Retinal pigment epithelial cell (primary cell): ENCODE data around the gene PYGB.

Experiments
- DNase-seq: peaks from one replicate; pipeline ENCODE4 v3.0.0-alpha.2; 2010; ENCODE audit warnings: low read depth
- H3K4me3 ChIP-seq: 2 replicates; pipeline ENCODE4 v1.5.1; 2011; ENCODE audit warnings: mild to moderate bottlenecking, low read length, control low read depth, moderate library complexity
- TF ChIP-seq, protein P1 (sequence below): conservative IDR thresholded peaks from 2 replicates; pipeline ENCODE4 v1.5.1; 2011; ENCODE audit warnings: low read depth, low read length, control low read depth, inconsistent platforms

Gene PYGB

DNA sequence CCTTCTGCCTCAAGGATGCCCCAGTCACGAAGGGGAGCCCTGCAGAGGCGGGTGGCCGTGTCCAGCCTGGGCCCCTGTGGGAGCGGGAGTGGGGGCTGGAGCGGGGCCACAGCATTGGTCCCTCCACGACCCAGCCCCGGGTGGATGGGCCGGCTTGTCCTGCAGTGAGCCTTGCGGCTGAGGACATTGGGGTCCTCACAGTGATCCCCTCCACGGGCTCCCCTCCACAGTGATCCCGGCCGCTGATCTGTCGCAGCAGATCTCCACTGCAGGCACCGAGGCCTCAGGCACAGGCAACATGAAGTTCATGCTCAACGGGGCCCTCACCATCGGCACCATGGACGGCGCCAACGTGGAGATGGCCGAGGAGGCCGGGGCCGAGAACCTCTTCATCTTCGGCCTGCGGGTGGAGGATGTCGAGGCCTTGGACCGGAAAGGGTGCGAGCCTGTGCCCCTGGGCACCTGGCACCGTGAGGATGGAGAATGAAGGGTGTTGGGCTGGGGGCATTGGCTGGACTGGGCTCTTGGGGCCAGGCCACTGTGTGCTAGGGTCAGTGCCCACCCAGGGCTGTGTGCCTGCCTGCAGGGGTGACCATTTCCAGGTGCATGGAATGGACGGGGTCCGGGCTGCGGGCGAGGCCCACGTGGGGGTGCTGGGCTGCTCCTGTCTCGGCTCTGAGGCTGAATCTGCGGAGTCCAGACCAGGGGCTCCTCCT, 44.4 kb downstream of the PYGB start:
- TF ChIP-seq, protein P1, sequence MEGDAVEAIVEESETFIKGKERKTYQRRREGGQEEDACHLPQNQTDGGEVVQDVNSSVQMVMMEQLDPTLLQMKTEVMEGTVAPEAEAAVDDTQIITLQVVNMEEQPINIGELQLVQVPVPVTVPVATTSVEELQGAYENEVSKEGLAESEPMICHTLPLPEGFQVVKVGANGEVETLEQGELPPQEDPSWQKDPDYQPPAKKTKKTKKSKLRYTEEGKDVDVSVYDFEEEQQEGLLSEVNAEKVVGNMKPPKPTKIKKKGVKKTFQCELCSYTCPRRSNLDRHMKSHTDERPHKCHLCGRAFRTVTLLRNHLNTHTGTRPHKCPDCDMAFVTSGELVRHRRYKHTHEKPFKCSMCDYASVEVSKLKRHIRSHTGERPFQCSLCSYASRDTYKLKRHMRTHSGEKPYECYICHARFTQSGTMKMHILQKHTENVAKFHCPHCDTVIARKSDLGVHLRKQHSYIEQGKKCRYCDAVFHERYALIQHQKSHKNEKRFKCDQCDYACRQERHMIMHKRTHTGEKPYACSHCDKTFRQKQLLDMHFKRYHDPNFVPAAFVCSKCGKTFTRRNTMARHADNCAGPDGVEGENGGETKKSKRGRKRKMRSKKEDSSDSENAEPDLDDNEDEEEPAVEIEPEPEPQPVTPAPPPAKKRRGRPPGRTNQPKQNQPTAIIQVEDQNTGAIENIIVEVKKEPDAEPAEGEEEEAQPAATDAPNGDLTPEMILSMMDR: no peak
- DNase-seq: no peak
- no peak overlapping the region for H3K4me3 ChIP-seq

DNA sequence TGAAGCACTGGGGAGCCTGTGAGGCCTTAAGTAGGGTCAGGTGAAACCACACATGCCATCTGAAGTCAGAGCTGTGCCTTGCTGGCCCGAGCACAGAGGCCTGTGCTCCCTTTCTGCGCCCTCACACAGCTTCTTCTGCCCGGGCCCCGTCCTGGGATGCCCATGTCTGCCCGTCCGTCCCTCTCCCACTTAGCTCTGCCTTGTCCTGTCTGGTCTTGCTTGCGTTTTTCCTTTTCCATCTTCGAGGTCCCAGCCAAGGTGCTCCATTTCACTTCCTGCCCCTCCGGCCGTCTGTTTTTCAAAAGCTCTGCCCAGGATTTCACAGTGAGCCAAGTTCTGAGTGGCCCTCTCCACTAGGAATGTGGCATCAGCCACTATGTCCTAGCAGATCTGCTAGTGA, 45.6 kb downstream of the PYGB start:
- H3K4me3 ChIP-seq: no peak overlapping the region
- TF ChIP-seq, protein P1: no peak
- no peak for DNase-seq

DNA sequence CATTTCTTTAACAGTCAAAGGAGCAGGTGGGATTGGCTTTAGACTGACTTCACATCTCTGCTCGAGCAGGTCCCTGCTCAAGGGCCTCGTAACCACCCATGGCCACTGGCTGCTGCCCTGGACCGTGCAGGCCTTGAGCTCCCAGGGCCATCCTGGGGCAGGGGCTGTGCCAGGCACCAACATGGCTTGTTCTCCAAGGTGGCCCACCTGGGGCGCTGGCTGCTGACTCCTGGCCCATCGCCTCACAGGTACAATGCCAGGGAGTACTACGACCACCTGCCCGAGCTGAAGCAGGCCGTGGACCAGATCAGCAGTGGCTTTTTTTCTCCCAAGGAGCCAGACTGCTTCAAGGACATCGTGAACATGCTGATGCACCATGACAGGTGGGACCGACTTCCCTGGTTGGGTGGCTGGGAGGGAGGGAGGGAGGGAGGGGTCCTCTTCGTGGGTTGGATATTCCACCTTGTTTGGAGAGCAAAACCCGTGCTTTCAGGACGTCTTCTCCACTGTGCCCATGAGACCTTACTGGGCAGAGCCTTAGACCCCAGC, 46.1 kb downstream of the PYGB start:
- TF ChIP-seq, protein P1: no peak
- H3K4me3 ChIP-seq: no peak overlapping the region
- no peak for DNase-seq

DNA sequence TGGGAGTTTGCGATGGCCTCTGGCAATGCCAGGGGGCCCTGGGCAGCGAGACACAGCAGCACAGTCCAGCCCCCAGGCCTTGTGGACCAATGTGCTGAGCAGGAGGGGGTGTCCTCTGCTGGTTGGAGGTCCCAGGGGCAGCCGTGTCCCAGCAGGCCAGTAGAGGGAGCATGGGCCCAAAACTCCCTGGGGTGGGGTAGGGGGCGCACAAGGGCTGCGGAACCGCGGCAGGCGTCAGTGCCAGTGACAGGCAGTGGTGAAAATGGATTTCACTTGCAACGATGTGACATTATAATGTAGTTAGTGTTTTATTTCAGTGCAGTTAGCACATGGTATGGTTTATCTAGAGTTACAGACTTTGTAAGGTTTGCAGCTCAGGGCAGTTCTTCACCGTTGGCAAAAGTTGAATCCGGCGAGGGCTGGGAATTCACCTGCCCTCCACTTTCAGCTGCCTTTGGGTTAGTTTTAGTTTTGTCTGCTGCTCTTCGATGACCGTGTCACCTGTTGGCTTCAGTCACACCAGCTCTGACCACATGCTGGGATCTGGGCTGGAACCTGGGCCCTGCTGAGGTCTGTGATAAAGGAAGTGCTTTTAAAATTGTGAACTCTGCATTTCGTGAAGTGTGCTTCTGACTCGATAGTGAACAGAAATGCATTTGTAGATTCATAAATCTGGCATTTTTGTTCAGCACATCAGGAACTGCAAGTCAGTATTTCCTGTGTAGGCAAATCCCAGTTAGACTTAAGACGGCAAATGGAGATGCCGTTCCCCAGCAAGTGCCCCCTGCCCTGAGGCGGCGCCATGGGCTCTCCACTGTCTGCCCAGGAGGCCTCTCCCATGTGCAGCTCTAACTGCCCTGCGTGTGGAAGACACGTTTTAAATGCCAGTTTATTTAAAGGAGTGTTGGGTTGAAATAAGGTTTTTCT, 46.8 kb downstream of the PYGB start:
- no peak overlapping the region for H3K4me3 ChIP-seq
- TF ChIP-seq, protein P1: peak; percentile 100
- no peak for DNase-seq

DNA sequence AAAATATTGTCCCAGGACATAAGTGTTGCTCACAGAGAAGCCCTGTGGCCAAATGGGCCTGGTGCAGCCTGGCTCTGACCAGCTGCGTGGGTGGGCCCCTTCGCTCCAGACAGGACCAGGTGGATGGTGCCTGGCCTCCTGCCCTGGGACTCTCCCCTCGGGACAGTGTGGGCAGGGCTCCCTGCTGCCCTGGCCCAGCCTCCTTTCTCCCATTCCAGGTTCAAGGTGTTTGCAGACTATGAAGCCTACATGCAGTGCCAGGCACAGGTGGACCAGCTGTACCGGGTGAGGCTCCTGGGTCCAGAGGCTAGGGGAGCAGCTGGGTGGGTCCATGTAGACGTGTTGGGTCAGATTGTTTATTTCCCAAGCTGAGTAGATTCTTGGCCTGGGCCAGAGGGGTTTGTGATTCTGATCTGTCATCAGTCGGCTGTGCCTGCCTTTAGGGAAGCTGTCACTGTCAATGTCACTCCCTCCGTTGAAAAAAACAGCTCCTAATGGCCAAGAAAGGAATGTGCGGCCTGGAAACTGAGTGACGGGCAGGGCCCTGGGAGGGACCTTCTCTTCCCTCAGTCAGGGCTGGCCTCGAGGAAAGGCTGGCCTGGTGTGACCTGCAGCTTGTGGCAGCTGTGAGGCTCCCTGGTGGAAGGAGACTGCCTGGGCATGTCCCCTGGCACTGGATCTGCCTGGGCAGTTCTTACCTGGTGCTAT, 47.7 kb downstream of the PYGB start:
- no peak for DNase-seq
- H3K4me3 ChIP-seq: no peak overlapping the region
- TF ChIP-seq, protein P1: peak; percentile 1

DNA sequence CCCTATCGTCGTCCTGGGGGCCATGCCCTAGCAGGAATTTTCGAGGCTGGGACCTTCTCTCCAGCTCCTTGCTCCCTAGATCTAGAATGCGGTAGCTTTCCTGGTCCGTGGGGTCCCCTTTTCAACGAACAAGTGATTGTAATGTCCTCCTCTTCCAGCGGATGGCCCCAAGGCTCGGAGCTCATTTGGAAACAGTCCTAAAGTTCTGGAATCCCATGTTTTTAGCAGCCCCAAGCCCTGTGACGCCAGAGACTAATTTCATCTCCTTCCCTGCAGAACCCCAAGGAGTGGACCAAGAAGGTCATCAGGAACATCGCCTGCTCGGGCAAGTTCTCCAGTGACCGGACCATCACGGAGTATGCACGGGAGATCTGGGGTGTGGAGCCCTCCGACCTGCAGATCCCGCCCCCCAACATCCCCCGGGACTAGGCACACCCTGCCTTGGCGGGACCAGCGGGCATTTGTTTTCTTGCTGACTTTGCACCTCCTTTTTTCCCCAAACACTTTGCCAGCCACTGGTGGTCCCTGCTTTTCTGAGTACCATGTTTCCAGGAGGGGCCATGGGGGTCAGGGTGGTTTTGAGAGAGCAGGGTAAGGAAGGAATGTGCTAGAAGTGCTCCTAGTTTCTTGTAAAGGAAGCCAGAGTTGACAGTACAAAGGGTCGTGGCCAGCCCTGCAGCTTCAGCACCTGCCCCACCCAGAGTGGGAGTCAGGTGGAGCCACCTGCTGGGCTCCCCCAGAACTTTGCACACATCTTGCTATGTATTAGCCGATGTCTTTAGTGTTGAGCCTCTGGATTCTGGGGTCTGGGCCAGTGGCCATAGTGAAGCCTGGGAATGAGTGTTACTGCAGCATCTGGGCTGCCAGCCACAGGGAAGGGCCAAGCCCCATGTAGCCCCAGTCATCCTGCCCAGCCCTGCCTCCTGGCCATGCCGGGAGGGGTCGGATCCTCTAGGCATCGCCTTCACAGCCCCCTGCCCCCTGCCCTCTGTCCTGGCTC, 48.5 kb downstream of the PYGB start:
- H3K4me3 ChIP-seq: no peak overlapping the region
- TF ChIP-seq, protein P1: peak; percentile 58
- DNase-seq: no peak
